ENCODE data around the gene CCDC93. TPM values are rescaled to one million over a fixed set of nuclear protein-coding genes. Genes with fewer than 3 reads are reported as not detected.
A peak's percentile ranks its signal among the peaks of the same experiment; 100 is the strongest.

Gene CCDC93
- total and polyA plus RNA-seq, 2 experiments from 2014 or later: 12.8 to 15.9 TPM

DNA sequence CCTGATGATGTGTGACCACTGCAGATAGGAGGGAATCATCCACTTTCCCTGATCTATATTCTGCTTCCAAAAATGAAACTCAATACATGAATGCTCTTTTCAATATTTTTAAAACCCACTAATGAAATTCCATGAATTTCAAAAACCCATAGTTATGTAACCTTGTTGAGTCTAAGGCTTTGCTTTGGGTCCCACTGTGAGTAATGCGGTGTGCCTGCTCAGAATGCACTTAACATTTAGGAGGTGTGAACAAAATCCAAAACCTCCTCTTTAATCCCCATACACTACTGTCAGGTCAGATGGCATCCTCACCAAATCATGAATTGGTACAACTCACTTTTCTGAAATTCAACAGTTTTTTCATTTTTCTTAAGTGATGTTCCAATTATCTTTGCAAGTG, 50.4 kb downstream of the CCDC93 start:
- Histone ChIP-seq H3K4me3 (no peak overlapping the region), H3K27ac (no peak overlapping the region), H3K36me3 (ENCODE audit: low read depth) (peaks cover 9% of the 10 kb centered on the region; the same call in 1 of the 2 replicates), H3F3A (ENCODE audit: insufficient read depth) (peaks cover 27% of the 10 kb centered on the region), H2AFZ (no peak overlapping the region), H3K4me2 (ENCODE audit: unreplicated experiment) (peak overlapping the region; percentile 5), H3K4me1 (ENCODE audit: insufficient read depth) (peaks cover 36% of the 10 kb centered on the region), H3K9me2 (ENCODE audit: insufficient read depth) (no peaks in the 10 kb centered on the region), H4K20me1 (ENCODE audit: insufficient read depth) (no peaks in the 10 kb centered on the region), H3K9ac (no peak overlapping the region), H3K27me3 (replicated peaks; ENCODE audit: insufficient read depth) (no peaks in the 10 kb centered on the region), H3K9me3 (ENCODE audit: low read depth) (no peaks in the 10 kb centered on the region), H3K79me2 (ENCODE audit: insufficient read depth) (no peaks in the 10 kb centered on the region)
- no peak for TF ChIP-seq EZH2 (IDR thresholded peaks at IDR 0.05; ENCODE audit: insufficient read depth, poor library complexity, severe bottlenecking)
- TF ChIP-seq EZH2phosphoT487 (IDR thresholded peaks at IDR 0.05; ENCODE audit: insufficient read depth, low read depth): no peak
- 88 to 93% methylated on average over 1 of the region's 1 CpG for WGBS, 2 experiments (ENCODE audit: low coverage in 1 of 2, low lambda C conversion rate in 2 of 2, missing lambda C conversion rate in 2 of 2)
- DNase-seq: peak; percentile 40
- in situ Hi-C loops (cut with MboI): no loop called here

GRCh38 chr2:117961201-117961600, 52.7 kb downstream of the CCDC93 start:
- H2AFZ ChIP-seq: no peak overlapping the region
- no peaks in the 10 kb centered on the region for H3K9me2 ChIP-seq (ENCODE audit: insufficient read depth)
- peak overlapping the region; percentile 62 for H3K27ac ChIP-seq
- H3K9me3 ChIP-seq (ENCODE audit: low read depth): no peaks in the 10 kb centered on the region
- peaks cover 29% of the 10 kb centered on the region for H3F3A ChIP-seq (ENCODE audit: insufficient read depth)
- H3K4me2 ChIP-seq (ENCODE audit: unreplicated experiment): no peak overlapping the region
- 97% methylated on average over 3 of the region's 3 CpGs for WGBS, 2 experiments (ENCODE audit: low coverage in 1 of 2, low lambda C conversion rate in 2 of 2, missing lambda C conversion rate in 2 of 2)
- H3K4me3 ChIP-seq: no peak overlapping the region
- in situ Hi-C loops (cut with MboI): no loop called here
- H3K4me1 ChIP-seq (ENCODE audit: insufficient read depth): peaks cover 42% of the 10 kb centered on the region
- DNase-seq: no peak
- H3K79me2 ChIP-seq (ENCODE audit: insufficient read depth): no peaks in the 10 kb centered on the region
- H3K9ac ChIP-seq: no peak overlapping the region
- no peaks in the 10 kb centered on the region for H4K20me1 ChIP-seq (ENCODE audit: insufficient read depth)
- H3K27me3 ChIP-seq (replicated peaks; ENCODE audit: insufficient read depth): no peaks in the 10 kb centered on the region
- H3K36me3 ChIP-seq (ENCODE audit: low read depth): peaks cover 14% of the 10 kb centered on the region
- TF ChIP-seq EZH2 (IDR thresholded peaks at IDR 0.05; ENCODE audit: insufficient read depth, poor library complexity, severe bottlenecking) (no peak), EZH2phosphoT487 (IDR thresholded peaks at IDR 0.05; ENCODE audit: insufficient read depth, low read depth) (no peak)

DNA sequence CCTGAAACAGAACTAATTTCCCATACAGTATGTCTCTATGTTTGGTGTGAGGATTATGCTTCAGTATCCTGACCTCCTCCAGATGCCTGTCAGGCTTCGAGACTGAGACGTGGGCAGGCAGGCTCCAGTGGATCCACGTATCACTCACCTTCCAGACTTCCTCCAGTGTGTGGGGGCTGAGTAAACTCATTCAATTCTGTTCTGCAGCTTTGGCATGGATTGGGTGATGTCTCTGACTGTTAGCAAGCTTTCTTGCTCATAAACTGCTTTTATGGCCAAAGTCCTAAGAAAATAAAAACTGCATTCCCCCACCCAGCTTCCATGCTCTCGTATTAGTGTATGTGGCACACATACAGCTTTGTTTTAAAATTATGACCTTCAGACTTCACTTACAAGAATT, 53.6 kb downstream of the CCDC93 start:
- DNase-seq: peak; percentile 67
- H3K9me3 ChIP-seq (ENCODE audit: low read depth): no peaks in the 10 kb centered on the region

DNA sequence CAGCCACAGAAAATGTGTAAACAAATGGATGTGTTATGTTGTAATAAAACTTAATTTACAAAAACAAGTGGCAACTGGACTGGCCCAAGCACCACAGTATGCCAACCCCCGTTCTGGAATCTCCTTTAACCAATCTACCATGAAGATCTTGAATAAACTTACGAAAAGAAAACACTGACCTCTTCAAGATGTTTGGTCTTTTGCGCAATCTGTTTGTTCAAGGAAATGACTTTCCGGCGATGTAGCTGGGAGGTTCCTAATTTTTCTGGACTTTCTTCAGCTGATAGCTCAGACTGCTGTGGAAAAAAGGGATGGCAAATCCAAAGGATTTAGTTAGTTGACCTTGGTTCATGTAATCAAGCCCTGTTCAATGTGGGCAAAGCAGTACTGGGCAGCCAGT, 55.7 kb downstream of the CCDC93 start:
- peak; percentile 78 for DNase-seq
- Histone ChIP-seq H3F3A (ENCODE audit: insufficient read depth) (peaks cover 29% of the 10 kb centered on the region), H3K4me2 (ENCODE audit: unreplicated experiment) (peak overlapping the region; percentile 26), H3K27me3 (replicated peaks; ENCODE audit: insufficient read depth) (no peaks in the 10 kb centered on the region), H3K9ac (no peak overlapping the region), H3K4me1 (ENCODE audit: insufficient read depth) (peaks cover 34% of the 10 kb centered on the region), H3K9me2 (ENCODE audit: insufficient read depth) (no peaks in the 10 kb centered on the region), H2AFZ (no peak overlapping the region), H3K27ac (peak overlapping the region; percentile 20), H4K20me1 (ENCODE audit: insufficient read depth) (no peaks in the 10 kb centered on the region), H3K4me3 (no peak overlapping the region), H3K36me3 (ENCODE audit: low read depth) (peaks cover 30% of the 10 kb centered on the region), H3K9me3 (ENCODE audit: low read depth) (no peaks in the 10 kb centered on the region), H3K79me2 (ENCODE audit: insufficient read depth) (no peaks in the 10 kb centered on the region)
- TF ChIP-seq EZH2phosphoT487 (IDR thresholded peaks at IDR 0.05; ENCODE audit: insufficient read depth, low read depth) (no peak), EZH2 (IDR thresholded peaks at IDR 0.05; ENCODE audit: insufficient read depth, poor library complexity, severe bottlenecking) (no peak)
- in situ Hi-C loops (cut with MboI): no loop called here
- 46 to 54% methylated on average over 5 of the region's 5 CpGs for WGBS, 2 experiments (ENCODE audit: low coverage in 1 of 2, low lambda C conversion rate in 2 of 2, missing lambda C conversion rate in 2 of 2)

More for the DNA sequence above, 53.6 kb downstream of the CCDC93 start:
- H3K9ac ChIP-seq: no peak overlapping the region
- H3K27ac ChIP-seq: peak overlapping the region; percentile 62
- no peaks in the 10 kb centered on the region for H3K79me2 ChIP-seq (ENCODE audit: insufficient read depth)
- TF ChIP-seq EZH2phosphoT487 (IDR thresholded peaks at IDR 0.05; ENCODE audit: insufficient read depth, low read depth): no peak
- TF ChIP-seq EZH2 (IDR thresholded peaks at IDR 0.05; ENCODE audit: insufficient read depth, poor library complexity, severe bottlenecking): no peak
- H3K9me2 ChIP-seq (ENCODE audit: insufficient read depth): no peaks in the 10 kb centered on the region
- no peak overlapping the region for H3K4me3 ChIP-seq
- H3F3A ChIP-seq (ENCODE audit: insufficient read depth): peaks cover 29% of the 10 kb centered on the region
- WGBS, 2 experiments (ENCODE audit: low coverage in 1 of 2, low lambda C conversion rate in 2 of 2, missing lambda C conversion rate in 2 of 2): 44 to 46% methylated on average over 4 of the region's 4 CpGs
- peaks cover 42% of the 10 kb centered on the region for H3K4me1 ChIP-seq (ENCODE audit: insufficient read depth)
- in situ Hi-C loops (cut with MboI): no loop called here
- peaks cover 18% of the 10 kb centered on the region for H3K36me3 ChIP-seq (ENCODE audit: low read depth)
- H4K20me1 ChIP-seq (ENCODE audit: insufficient read depth): no peaks in the 10 kb centered on the region
- H3K4me2 ChIP-seq (ENCODE audit: unreplicated experiment): peak overlapping the region; percentile 6
- no peaks in the 10 kb centered on the region for H3K27me3 ChIP-seq (replicated peaks; ENCODE audit: insufficient read depth)
- no peak overlapping the region for H2AFZ ChIP-seq

DNA sequence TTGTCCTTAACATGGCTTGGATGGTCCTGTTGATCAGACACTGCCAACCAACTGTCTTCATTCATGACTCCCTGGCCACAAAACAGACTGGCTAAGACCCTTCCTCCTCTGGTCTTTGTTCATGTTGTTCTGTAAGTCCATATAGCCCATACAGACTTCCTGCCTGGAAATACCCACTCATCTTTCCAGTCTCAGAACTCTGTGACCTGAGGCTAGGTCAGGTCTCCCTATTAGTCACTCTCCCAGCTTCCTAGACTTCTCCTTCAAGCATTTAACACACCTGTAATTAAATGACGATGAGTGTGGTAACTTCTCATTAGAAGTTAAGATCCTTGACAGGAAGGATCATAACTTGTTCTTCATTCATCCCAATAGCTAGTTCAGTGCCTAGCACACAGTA, 56.3 kb downstream of the CCDC93 start:
- no peak for DNase-seq
- in situ Hi-C loops (cut with MboI): no loop called here
- 93 to 100% methylated on average over 1 of the region's 1 CpG for WGBS, 2 experiments (ENCODE audit: low coverage in 1 of 2, low lambda C conversion rate in 2 of 2, missing lambda C conversion rate in 2 of 2)
- Histone ChIP-seq H3K9me2 (ENCODE audit: insufficient read depth) (no peaks in the 10 kb centered on the region), H3K4me1 (ENCODE audit: insufficient read depth) (peaks cover 29% of the 10 kb centered on the region), H3K4me2 (ENCODE audit: unreplicated experiment) (no peak overlapping the region), H3K4me3 (no peak overlapping the region), H3K27ac (0 out of 2 replicates have a peak overlapping the region, but pooled peaks have one; percentile 20), H4K20me1 (ENCODE audit: insufficient read depth) (no peaks in the 10 kb centered on the region), H3K27me3 (replicated peaks; ENCODE audit: insufficient read depth) (no peaks in the 10 kb centered on the region), H3K36me3 (ENCODE audit: low read depth) (peaks cover 36% of the 10 kb centered on the region), H3K9ac (no peak overlapping the region), H3K9me3 (ENCODE audit: low read depth) (no peaks in the 10 kb centered on the region), H3K79me2 (ENCODE audit: insufficient read depth) (no peaks in the 10 kb centered on the region), H2AFZ (no peak overlapping the region), H3F3A (ENCODE audit: insufficient read depth) (peaks cover 29% of the 10 kb centered on the region)
- TF ChIP-seq EZH2phosphoT487 (IDR thresholded peaks at IDR 0.05; ENCODE audit: insufficient read depth, low read depth): no peak
